Stimulated activated naive B cell treated with anti-CD40 and anti-IgM and Interleukin-4, amounts not matched to agents 10 μg/mL and 1 μg/mL and 100 μg/mL, for 72 hours (primary cell): Measurements from ENCODE around the gene LRRK1.

Source experiments
- ATAC-seq, 2 donors: fragments of 150-1000 bp; cut with Tn5 transposase; replicated peaks; 2 replicates each; pipeline ENCODE4 v1.10.0; 2021; ENCODE audit warnings: moderate library complexity in 1 of 2
- DNase-seq: peaks from one replicate; pipeline ENCODE4 v3.0.0; 2021
- H3K27ac Mint-ChIP-seq: one replicate; pipeline ENCODE4 v1.8.0; 2022; ENCODE audit warnings: mild to moderate bottlenecking, mixed read lengths
- H3K27me3 Mint-ChIP-seq, 2 donors: one replicate each; pipeline ENCODE4 v1.8.0; 2022; ENCODE audit warnings: mixed read lengths in 2 of 2
- H3K36me3 Mint-ChIP-seq, 2 donors: one replicate each; pipeline ENCODE4 v1.8.0; 2022; ENCODE audit warnings: mixed read lengths in 2 of 2, mild to moderate bottlenecking in 1 of 2
- H3K4me1 Mint-ChIP-seq, 2 donors: one replicate each; pipeline ENCODE4 v1.8.0; 2022; ENCODE audit warnings: mixed read lengths in 2 of 2, mild to moderate bottlenecking in 1 of 2
- H3K4me3 Mint-ChIP-seq, 2 donors: one replicate each; pipeline ENCODE4 v1.8.0; 2022; ENCODE audit warnings: mild to moderate bottlenecking in 2 of 2, mixed read lengths in 2 of 2, moderate library complexity in 1 of 2
- H3K9me3 Mint-ChIP-seq, 2 donors: one replicate each; pipeline ENCODE4 v1.8.0; 2022; ENCODE audit warnings: mixed read lengths in 2 of 2, mild to moderate bottlenecking in 1 of 2

LRRK1 gene

GRCh38 chr15:101013769-101014675 is 94.9 kb downstream of the LRRK1 start:
- no peak for DNase-seq
- peaks cover 3 to 13% of the 10 kb centered on the region in 2 donors for H3K4me1 Mint-ChIP-seq

GRCh38 chr15:101014921-101015841 is 96.0 kb downstream of the LRRK1 start:
- Mint-ChIP-seq H3K27me3 (no peaks in the 10 kb centered on the region), H3K27ac (no peak overlapping the region), H3K4me3 (no peak overlapping the region), H3K4me1 (peaks cover 3 to 11% of the 10 kb centered on the region in 2 donors), H3K9me3 (no peaks in the 10 kb centered on the region), H3K36me3 (peaks cover 57 to 67% of the 10 kb centered on the region in 2 donors)
- peak; percentile 32 for DNase-seq
- ATAC-seq = peak; percentile 63 to 65

More at GRCh38 chr15:101013769-101014675, 94.9 kb downstream of the LRRK1 start:
- no peaks in the 10 kb centered on the region for H3K9me3 Mint-ChIP-seq
- H3K27ac Mint-ChIP-seq = peak overlapping the region; percentile 66
- ATAC-seq = no peak
- no peak overlapping the region for H3K4me3 Mint-ChIP-seq
- H3K36me3 Mint-ChIP-seq = peaks cover 59 to 70% of the 10 kb centered on the region in 2 donors
- H3K27me3 Mint-ChIP-seq = no peaks in the 10 kb centered on the region

GRCh38 chr15:101016581-101016980 is 97.4 kb downstream of the LRRK1 start:
- Mint-ChIP-seq H3K36me3 (peaks cover 59 to 69% of the 10 kb centered on the region in 2 donors), H3K9me3 (no peaks in the 10 kb centered on the region), H3K4me1 (peaks cover 3 to 5% of the 10 kb centered on the region in 2 donors), H3K27me3 (no peaks in the 10 kb centered on the region), H3K4me3 (no peak overlapping the region), H3K27ac (no peak overlapping the region)
- DNase-seq = no peak
- no peak for ATAC-seq

GRCh38 chr15:101017093-101017754 is 98.1 kb downstream of the LRRK1 start:
- H3K36me3 Mint-ChIP-seq = peaks cover 62 to 69% of the 10 kb centered on the region in 2 donors
- no peaks in the 10 kb centered on the region for H3K27me3 Mint-ChIP-seq
- DNase-seq (no peak), ATAC-seq (no peak)
- H3K9me3 Mint-ChIP-seq = no peaks in the 10 kb centered on the region
- peaks cover 3 to 5% of the 10 kb centered on the region in 2 donors for H3K4me1 Mint-ChIP-seq
- H3K27ac Mint-ChIP-seq = no peak overlapping the region
- no peak overlapping the region for H3K4me3 Mint-ChIP-seq

GRCh38 chr15:101018016-101018415 is 98.9 kb downstream of the LRRK1 start:
- H3K27ac Mint-ChIP-seq = no peak overlapping the region
- ATAC-seq = no peak
- peaks cover 64 to 76% of the 10 kb centered on the region in 2 donors for H3K36me3 Mint-ChIP-seq
- H3K4me3 Mint-ChIP-seq = no peak overlapping the region
- no peak for DNase-seq
- H3K4me1 Mint-ChIP-seq = peaks cover 3 to 5% of the 10 kb centered on the region in 2 donors
- no peaks in the 10 kb centered on the region for H3K27me3 Mint-ChIP-seq
- no peaks in the 10 kb centered on the region for H3K9me3 Mint-ChIP-seq

- Mint-ChIP-seq H3K36me3 (peaks cover 64 to 76% of the 10 kb centered on the region in 2 donors), H3K4me3 (no peak overlapping the region), H3K27ac (no peak overlapping the region), H3K4me1 (peaks cover 3 to 5% of the 10 kb centered on the region in 2 donors), H3K27me3 (no peaks in the 10 kb centered on the region), H3K9me3 (no peaks in the 10 kb centered on the region)
- ATAC-seq (no peak), DNase-seq (no peak)
Measured at GRCh38 chr15:101018450-101018849, 99.3 kb downstream of the LRRK1 start.

- H3K4me3 Mint-ChIP-seq = no peak overlapping the region
- no peak for ATAC-seq
- no peak for DNase-seq
Measured at GRCh38 chr15:101019366-101019896, 100.3 kb downstream of the LRRK1 start.

GRCh38 chr15:101020451-101020850 is 101.3 kb downstream of the LRRK1 start:
- ATAC-seq (no peak), DNase-seq (no peak)
- Mint-ChIP-seq H3K4me1 (peaks cover 0 to under 1% of the 10 kb centered on the region in 2 donors), H3K27ac (no peak overlapping the region), H3K9me3 (no peaks in the 10 kb centered on the region), H3K36me3 (peaks cover 66 to 76% of the 10 kb centered on the region in 2 donors), H3K27me3 (no peaks in the 10 kb centered on the region), H3K4me3 (no peak overlapping the region)

More at GRCh38 chr15:101019366-101019896, 100.3 kb downstream of the LRRK1 start:
- Mint-ChIP-seq H3K4me1 (peaks cover 3 to 5% of the 10 kb centered on the region in 2 donors), H3K9me3 (no peaks in the 10 kb centered on the region), H3K27me3 (no peaks in the 10 kb centered on the region), H3K36me3 (peaks cover 64 to 75% of the 10 kb centered on the region in 2 donors), H3K27ac (no peak overlapping the region)

- DNase-seq (no peak), ATAC-seq (no peak)
- H3K36me3 Mint-ChIP-seq = peaks cover 63 to 76% of the 10 kb centered on the region in 2 donors
Measured at GRCh38 chr15:101020945-101021344, 101.8 kb downstream of the LRRK1 start.

GRCh38 chr15:101022306-101022705 is 103.1 kb downstream of the LRRK1 start:
- Mint-ChIP-seq H3K4me3 (no peak overlapping the region), H3K9me3 (no peaks in the 10 kb centered on the region), H3K4me1 (no peaks in the 10 kb centered on the region), H3K36me3 (peaks cover 59 to 73% of the 10 kb centered on the region in 2 donors), H3K27me3 (no peaks in the 10 kb centered on the region), H3K27ac (no peak overlapping the region)
- ATAC-seq (no peak), DNase-seq (no peak)

More at GRCh38 chr15:101020945-101021344, 101.8 kb downstream of the LRRK1 start:
- Mint-ChIP-seq H3K9me3 (no peaks in the 10 kb centered on the region), H3K4me3 (no peak overlapping the region), H3K4me1 (no peaks in the 10 kb centered on the region), H3K27ac (no peak overlapping the region), H3K27me3 (no peaks in the 10 kb centered on the region)

- Mint-ChIP-seq H3K4me3 (no peak overlapping the region), H3K4me1 (no peaks in the 10 kb centered on the region), H3K27ac (no peak overlapping the region), H3K9me3 (no peaks in the 10 kb centered on the region), H3K36me3 (peaks cover 60 to 73% of the 10 kb centered on the region in 2 donors), H3K27me3 (no peaks in the 10 kb centered on the region)
- no peak for ATAC-seq
- DNase-seq = no peak
Measured at GRCh38 chr15:101022876-101023275, 103.7 kb downstream of the LRRK1 start.

GRCh38 chr15:101023501-101024072 is 104.4 kb downstream of the LRRK1 start:
- ATAC-seq (no peak), DNase-seq (no peak)
- no peak overlapping the region for H3K4me3 Mint-ChIP-seq
- no peaks in the 10 kb centered on the region for H3K27me3 Mint-ChIP-seq
- no peaks in the 10 kb centered on the region for H3K4me1 Mint-ChIP-seq
- H3K27ac Mint-ChIP-seq = no peak overlapping the region
- peaks cover 61 to 74% of the 10 kb centered on the region in 2 donors for H3K36me3 Mint-ChIP-seq
- no peaks in the 10 kb centered on the region for H3K9me3 Mint-ChIP-seq

GRCh38 chr15:101024073-101024695 is 105.0 kb downstream of the LRRK1 start:
- H3K36me3 Mint-ChIP-seq = peaks cover 66 to 80% of the 10 kb centered on the region in 2 donors
- ATAC-seq (peak in 1 of 2 donors; percentile 23), DNase-seq (no peak)
- no peaks in the 10 kb centered on the region for H3K4me1 Mint-ChIP-seq
- peaks cover 0 to under 1% of the 10 kb centered on the region in 2 donors for H3K9me3 Mint-ChIP-seq
- no peaks in the 10 kb centered on the region for H3K27me3 Mint-ChIP-seq
- no peak overlapping the region for H3K27ac Mint-ChIP-seq
- H3K4me3 Mint-ChIP-seq = no peak overlapping the region
